Nucleus accumbens (tissue), 56 donors: ENCODE data around the gene OLFM2.
"Not testable (repeated sequence)": the region's sequence is repeated elsewhere in the genome, so short reads cannot be mapped to it uniquely, and the experiment has no call there.

Experiments used
- DNase-seq, 56 donors: peaks; one replicate each; lab custom pipeline; 2025; lab: John Stamatoyannopoulos, UW

OLFM2 gene

GRCh38 chr19:9842834-9843625 is 93.3 kb downstream of the OLFM2 start:
- peak in 8 of 56 donors; percentile 2 to 45 (median 12) for DNase-seq

- no peak for DNase-seq
Observed at GRCh38 chr19:9839415-9839814, 96.9 kb downstream of the OLFM2 start.

GRCh38 chr19:9838324-9838723 is 98.0 kb downstream of the OLFM2 start:
- DNase-seq, result no peak

- DNase-seq, result no peak
Observed at GRCh38 chr19:9836021-9836420, 100.3 kb downstream of the OLFM2 start.

GRCh38 chr19:9835507-9835949 is 100.8 kb downstream of the OLFM2 start:
- DNase-seq, result peak in 6 of 56 donors; percentile 26 to 47 (median 34)

- peak; percentile 74 to 99 (median 97) for DNase-seq
Observed at GRCh38 chr19:9834726-9835506, 101.4 kb downstream of the OLFM2 start, which contains the start of gene PIN1. TSS of gene PIN1 (plus strand) at chr19:9835318. CDS start at chr19:9835345, 27 bp downstream.

GRCh38 chr19:9834307-9834725 is 102.0 kb downstream of the OLFM2 start:
- peak in 3 of 56 donors; percentile 38 to 63 (median 55) for DNase-seq

- no peak for DNase-seq
Observed at GRCh38 chr19:9828551-9829063, 107.7 kb downstream of the OLFM2 start.

- peak in 55 of 56 donors; percentile 32 to 93 (median 85) for DNase-seq
Observed at GRCh38 chr19:9827289-9828238, 108.8 kb downstream of the OLFM2 start, which contains the start of gene UBL5. TSS of gene UBL5 (plus strand) at chr19:9827918. CDS start at chr19:9828338, 420 bp downstream.

- no peak for DNase-seq
Observed at GRCh38 chr19:9823816-9824215, 112.5 kb downstream of the OLFM2 start.

GRCh38 chr19:9820034-9820433 is 116.3 kb downstream of the OLFM2 start:
- not testable (repeated sequence) for DNase-seq

GRCh38 chr19:9819596-9819909 is 116.8 kb downstream of the OLFM2 start:
- no peak for DNase-seq

- DNase-seq, result peak; percentile 89 to 100 (median 100)
Observed at GRCh38 chr19:9818734-9819595, 117.3 kb downstream of the OLFM2 start, which contains the start of gene FBXL12. TSS of gene FBXL12 (minus strand) at chr19:9819079. CDS start at chr19:9818813, 266 bp downstream.

GRCh38 chr19:9818175-9818733 is 118.1 kb downstream of the OLFM2 start:
- peak in 1 of 56 donors; percentile 29 for DNase-seq

GRCh38 chr19:9811139-9811538 is 125.2 kb downstream of the OLFM2 start:
- no peak for DNase-seq

GRCh38 chr19:9808855-9809824 is 127.2 kb downstream of the OLFM2 start:
- no peak for DNase-seq

- DNase-seq, result no peak
Observed at GRCh38 chr19:9806803-9807202, 129.5 kb downstream of the OLFM2 start.
